HEK293 (cell line): ENCODE results near the gene KRTAP6-1.

Experiments
- CTCF ChIA-PET: fragments of 350-600 bp; formaldehyde crosslinking; extraction: SDS; loops from one replicate; lab custom pipeline; 2021; ENCODE audit warnings: antibody characterized with exemption; lab: Yijun Ruan, JAX
- POLR2A ChIA-PET: fragments of 300-600 bp; formaldehyde crosslinking; extraction: SDS; loops from one replicate; lab custom pipeline; 2020; ENCODE audit warnings: antibody characterized with exemption, inconsistent platforms; lab: Yijun Ruan, JAX
- H3K27ac ChIP-seq: fragments of 200-500 bp; sonication (Bioruptor generic); 2 replicates; pipeline ENCODE4 v1.5.1; 2014; ENCODE audit warnings: low read depth, low read length, control low read depth, inconsistent platforms; ENCODE audit errors: extremely low read depth
- H3K36me3 ChIP-seq, 2 experiments: fragments of 200-500 bp in 1 of 2; sonication (Bioruptor generic) in 1 of 2; 1 replicate in 1 of 2; 2 replicates in 1 of 2; pipeline ENCODE4 v1.5.1; 2014 to 2017; ENCODE audit warnings: inconsistent platforms in 2 of 2, low read length in 2 of 2; ENCODE audit not compliant: control insufficient read depth in 2 of 2, insufficient read depth in 1 of 2
- H3K4me1 ChIP-seq: fragments of 200-500 bp; sonication (Bioruptor generic); 2 replicates; pipeline ENCODE4 v1.5.1; 2014; ENCODE audit warnings: mild to moderate bottlenecking, low read length, inconsistent platforms; ENCODE audit not compliant: control insufficient read depth, insufficient read depth
- H3K4me3 ChIP-seq: 2 replicates; pipeline ENCODE4 v1.5.1; 2011; ENCODE audit warnings: low read depth, mild to moderate bottlenecking, control low read depth, low read length, moderate library complexity
- H3K9me3 ChIP-seq: fragments of 200-500 bp; sonication (Bioruptor generic); 2 replicates; pipeline ENCODE4 v1.5.1; 2014; ENCODE audit warnings: low read depth, low read length, inconsistent platforms; ENCODE audit not compliant: control insufficient read depth, insufficient read depth
- KLF16 ChIP-seq: fragments of 450-650 bp; formaldehyde crosslinking; IDR thresholded peaks from 2 replicates; pipeline ENCODE4 v1.5.1; 2017; ENCODE audit warnings: missing biosample characterization, missing genetic modification characterization
- PRDM6 ChIP-seq: fragments of 450-650 bp; formaldehyde crosslinking; IDR thresholded peaks from 2 replicates; pipeline ENCODE4 v1.5.1; 2017; ENCODE audit warnings: missing biosample characterization, missing genetic modification characterization
- ZBTB17 ChIP-seq: fragments of 450-650 bp; formaldehyde crosslinking; IDR thresholded peaks from 2 replicates; pipeline ENCODE4 v1.5.1; 2016; ENCODE audit warnings: missing biosample characterization, missing genetic modification characterization
- ZFP69B ChIP-seq: fragments of 450-650 bp; formaldehyde crosslinking; IDR thresholded peaks from 2 replicates; pipeline ENCODE4 v1.5.1; 2016; ENCODE audit warnings: missing biosample characterization, missing genetic modification characterization
- ZNF112 ChIP-seq: fragments of 450-650 bp; formaldehyde crosslinking; IDR thresholded peaks from 2 replicates; pipeline ENCODE4 v1.5.0; 2017; ENCODE audit warnings: missing biosample characterization, missing genetic modification characterization
- ZNF211 ChIP-seq: fragments of 450-650 bp; formaldehyde crosslinking; IDR thresholded peaks from 2 replicates; pipeline ENCODE4 v1.5.1; 2016; ENCODE audit warnings: low read depth, missing biosample characterization, missing genetic modification characterization
- ZNF280D ChIP-seq: fragments of 450-650 bp; formaldehyde crosslinking; IDR thresholded peaks from 2 replicates; pipeline ENCODE4 v1.5.1; 2016; ENCODE audit warnings: missing biosample characterization, missing genetic modification characterization
- ZNF354C ChIP-seq: fragments of 450-650 bp; formaldehyde crosslinking; IDR thresholded peaks from 2 replicates; pipeline ENCODE4 v1.5.1; 2016; ENCODE audit warnings: missing biosample characterization, missing genetic modification characterization, low read depth, borderline replicate concordance
- ZNF521 ChIP-seq: fragments of 450-650 bp; formaldehyde crosslinking; IDR thresholded peaks from 2 replicates; pipeline ENCODE4 v1.5.1; 2017; ENCODE audit warnings: missing biosample characterization, mild to moderate bottlenecking, missing genetic modification characterization
- ZNF610 ChIP-seq: fragments of 450-650 bp; formaldehyde crosslinking; IDR thresholded peaks from 2 replicates; pipeline ENCODE4 v1.5.1; 2016; ENCODE audit warnings: missing biosample characterization, missing genetic modification characterization, borderline replicate concordance
- ZNF830 ChIP-seq: fragments of 450-650 bp; IDR thresholded peaks from 2 replicates; pipeline ENCODE4 v1.5.0; 2018; ENCODE audit warnings: missing biosample characterization, missing genetic modification characterization, low read depth, mild to moderate bottlenecking, moderate library complexity
- TF ChIP-seq, protein P1 (sequence below): fragments of 450-650 bp; formaldehyde crosslinking; IDR thresholded peaks from 2 replicates; pipeline ENCODE4 v1.5.1; 2017; ENCODE audit warnings: missing biosample characterization, missing genetic modification characterization
- TF ChIP-seq, protein P2 (sequence below): fragments of 450-650 bp; formaldehyde crosslinking; IDR thresholded peaks from 2 replicates; pipeline ENCODE4 v1.5.1; 2016; ENCODE audit warnings: missing biosample characterization, missing genetic modification characterization
- TF ChIP-seq, protein P3 (sequence below): fragments of 450-650 bp; formaldehyde crosslinking; IDR thresholded peaks from 2 replicates; pipeline ENCODE4 v1.5.1; 2017; ENCODE audit warnings: missing biosample characterization, mild to moderate bottlenecking, missing genetic modification characterization, moderate library complexity

KRTAP6-1 gene

DNA sequence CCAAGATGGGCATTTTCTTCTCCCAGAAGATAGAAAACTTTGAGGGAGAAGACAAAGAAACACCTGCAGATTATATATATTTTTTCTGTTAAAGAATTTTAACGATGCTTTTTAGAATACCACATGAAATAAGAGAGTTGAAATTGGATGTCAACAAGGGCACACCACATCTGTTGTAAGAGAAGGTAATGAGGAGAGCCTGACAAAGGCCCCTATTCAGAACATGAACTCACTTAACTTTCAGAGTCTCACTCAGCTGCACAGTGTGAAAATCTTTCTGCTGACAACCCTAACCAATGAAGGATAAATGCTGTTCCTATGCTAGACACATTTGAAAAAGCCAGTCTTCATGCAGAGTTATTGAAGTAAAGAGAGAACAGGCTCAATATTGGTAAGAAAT lies 30.9 kb downstream of the KRTAP6-1 start:
- ChIA-PET CTCF (interaction anchor here (1.2 kb wide), 1 partner anchor 8 kb away, joined by 4 read pairs; no protein-coding TSS in a partner anchor), POLR2A (no interaction called here)
- Histone ChIP-seq H3K4me1 (no peaks in the 10 kb centered on the region), H3K4me3 (no peak overlapping the region), H3K27ac (no peak overlapping the region), H3K36me3 (no peaks in the 10 kb centered on the region)
- TF ChIP-seq ZBTB17 (tag by site-specific recombination) (no peak), ZNF280D (no peak), ZNF521 (tag by site-specific recombination) (no peak), ZNF830 (tag by site-specific recombination) (no peak), ZNF112 (no peak), KLF16 (no peak), ZFP69B (no peak), ZNF211 (tag by site-specific recombination) (no peak), ZNF610 (no peak), ZNF354C (no peak), PRDM6 (tag by site-specific recombination) (no peak)
- TF ChIP-seq, protein P1, sequence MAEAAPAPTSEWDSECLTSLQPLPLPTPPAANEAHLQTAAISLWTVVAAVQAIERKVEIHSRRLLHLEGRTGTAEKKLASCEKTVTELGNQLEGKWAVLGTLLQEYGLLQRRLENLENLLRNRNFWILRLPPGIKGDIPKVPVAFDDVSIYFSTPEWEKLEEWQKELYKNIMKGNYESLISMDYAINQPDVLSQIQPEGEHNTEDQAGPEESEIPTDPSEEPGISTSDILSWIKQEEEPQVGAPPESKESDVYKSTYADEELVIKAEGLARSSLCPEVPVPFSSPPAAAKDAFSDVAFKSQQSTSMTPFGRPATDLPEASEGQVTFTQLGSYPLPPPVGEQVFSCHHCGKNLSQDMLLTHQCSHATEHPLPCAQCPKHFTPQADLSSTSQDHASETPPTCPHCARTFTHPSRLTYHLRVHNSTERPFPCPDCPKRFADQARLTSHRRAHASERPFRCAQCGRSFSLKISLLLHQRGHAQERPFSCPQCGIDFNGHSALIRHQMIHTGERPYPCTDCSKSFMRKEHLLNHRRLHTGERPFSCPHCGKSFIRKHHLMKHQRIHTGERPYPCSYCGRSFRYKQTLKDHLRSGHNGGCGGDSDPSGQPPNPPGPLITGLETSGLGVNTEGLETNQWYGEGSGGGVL (tag by site-specific recombination), result no peak
- TF ChIP-seq, protein P2, sequence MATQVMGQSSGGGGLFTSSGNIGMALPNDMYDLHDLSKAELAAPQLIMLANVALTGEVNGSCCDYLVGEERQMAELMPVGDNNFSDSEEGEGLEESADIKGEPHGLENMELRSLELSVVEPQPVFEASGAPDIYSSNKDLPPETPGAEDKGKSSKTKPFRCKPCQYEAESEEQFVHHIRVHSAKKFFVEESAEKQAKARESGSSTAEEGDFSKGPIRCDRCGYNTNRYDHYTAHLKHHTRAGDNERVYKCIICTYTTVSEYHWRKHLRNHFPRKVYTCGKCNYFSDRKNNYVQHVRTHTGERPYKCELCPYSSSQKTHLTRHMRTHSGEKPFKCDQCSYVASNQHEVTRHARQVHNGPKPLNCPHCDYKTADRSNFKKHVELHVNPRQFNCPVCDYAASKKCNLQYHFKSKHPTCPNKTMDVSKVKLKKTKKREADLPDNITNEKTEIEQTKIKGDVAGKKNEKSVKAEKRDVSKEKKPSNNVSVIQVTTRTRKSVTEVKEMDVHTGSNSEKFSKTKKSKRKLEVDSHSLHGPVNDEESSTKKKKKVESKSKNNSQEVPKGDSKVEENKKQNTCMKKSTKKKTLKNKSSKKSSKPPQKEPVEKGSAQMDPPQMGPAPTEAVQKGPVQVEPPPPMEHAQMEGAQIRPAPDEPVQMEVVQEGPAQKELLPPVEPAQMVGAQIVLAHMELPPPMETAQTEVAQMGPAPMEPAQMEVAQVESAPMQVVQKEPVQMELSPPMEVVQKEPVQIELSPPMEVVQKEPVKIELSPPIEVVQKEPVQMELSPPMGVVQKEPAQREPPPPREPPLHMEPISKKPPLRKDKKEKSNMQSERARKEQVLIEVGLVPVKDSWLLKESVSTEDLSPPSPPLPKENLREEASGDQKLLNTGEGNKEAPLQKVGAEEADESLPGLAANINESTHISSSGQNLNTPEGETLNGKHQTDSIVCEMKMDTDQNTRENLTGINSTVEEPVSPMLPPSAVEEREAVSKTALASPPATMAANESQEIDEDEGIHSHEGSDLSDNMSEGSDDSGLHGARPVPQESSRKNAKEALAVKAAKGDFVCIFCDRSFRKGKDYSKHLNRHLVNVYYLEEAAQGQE (tag by site-specific recombination), result no peak
- TF ChIP-seq, protein P3, sequence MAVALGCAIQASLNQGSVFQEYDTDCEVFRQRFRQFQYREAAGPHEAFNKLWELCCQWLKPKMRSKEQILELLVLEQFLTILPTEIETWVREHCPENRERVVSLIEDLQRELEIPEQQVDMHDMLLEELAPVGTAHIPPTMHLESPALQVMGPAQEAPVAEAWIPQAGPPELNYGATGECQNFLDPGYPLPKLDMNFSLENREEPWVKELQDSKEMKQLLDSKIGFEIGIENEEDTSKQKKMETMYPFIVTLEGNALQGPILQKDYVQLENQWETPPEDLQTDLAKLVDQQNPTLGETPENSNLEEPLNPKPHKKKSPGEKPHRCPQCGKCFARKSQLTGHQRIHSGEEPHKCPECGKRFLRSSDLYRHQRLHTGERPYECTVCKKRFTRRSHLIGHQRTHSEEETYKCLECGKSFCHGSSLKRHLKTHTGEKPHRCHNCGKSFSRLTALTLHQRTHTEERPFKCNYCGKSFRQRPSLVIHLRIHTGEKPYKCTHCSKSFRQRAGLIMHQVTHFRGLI (tag by site-specific recombination), result no peak
- TF ChIP-seq, all 188 proteins: peak for 0
- no peaks in the 10 kb centered on the region for H3K9me3 ChIP-seq
